ENCODE results near the gene NKX1-1.

The NKX1-1 gene

DNA sequence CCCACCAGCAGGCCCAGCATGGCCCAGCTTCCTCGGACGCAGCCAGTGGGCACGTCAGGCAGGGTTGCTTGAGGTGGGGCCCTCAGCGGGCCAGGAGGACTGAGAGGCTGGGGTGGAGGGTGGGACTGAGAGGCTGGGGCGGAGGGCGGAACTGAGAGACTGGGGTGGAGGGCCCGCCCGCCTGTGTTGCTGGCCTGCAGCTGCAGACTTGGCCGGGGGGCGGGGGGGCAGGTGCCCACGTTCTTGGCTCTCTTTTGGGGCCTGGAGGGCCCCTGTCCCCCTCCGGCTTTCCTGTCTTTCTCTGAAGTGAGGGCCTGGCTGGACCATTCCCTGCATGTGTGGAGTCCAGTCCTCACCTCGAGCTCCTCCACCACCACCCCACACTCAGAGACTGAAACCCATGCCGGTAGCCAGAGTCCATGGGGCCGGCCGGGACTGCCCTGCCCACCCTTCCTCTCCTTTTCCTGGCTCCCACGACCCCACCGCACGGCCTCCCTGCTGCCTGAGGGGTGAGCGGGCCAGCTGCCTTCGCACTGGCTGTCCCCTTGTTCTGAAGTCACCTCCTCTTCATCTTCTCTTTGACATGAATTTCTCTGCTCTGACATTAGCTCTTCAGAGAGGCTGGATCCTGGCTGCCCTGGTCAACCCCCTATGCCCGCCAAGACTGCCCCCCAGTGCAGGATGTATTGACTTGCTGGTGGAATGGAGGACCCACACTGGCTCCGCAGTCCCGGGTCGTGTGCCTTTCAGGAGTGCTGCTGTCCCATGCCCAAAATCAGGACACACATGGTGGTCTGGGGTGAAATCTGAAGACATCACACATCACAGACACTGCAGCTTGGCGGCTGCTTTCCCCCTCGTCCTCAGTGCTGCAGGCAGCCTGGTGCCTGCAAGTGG lies 10.1 kb upstream of the NKX1-1 start:
- DNase-seq: no peak

DNA sequence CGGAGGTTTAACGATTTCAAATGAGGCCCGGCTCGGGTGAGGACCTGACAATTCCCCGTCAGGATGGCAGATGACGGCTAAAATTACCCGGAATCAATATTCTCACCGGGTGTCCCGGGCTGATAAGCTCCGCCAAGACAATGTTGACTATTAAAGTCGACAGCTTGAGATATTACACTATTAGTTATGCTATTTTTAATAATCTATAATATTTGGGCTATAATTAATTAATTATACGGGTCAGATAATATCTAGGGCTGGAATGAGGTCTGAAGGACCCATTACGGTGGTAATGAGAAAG lies 9.4 kb upstream of the NKX1-1 start:
- DNase-seq: no peak

DNA sequence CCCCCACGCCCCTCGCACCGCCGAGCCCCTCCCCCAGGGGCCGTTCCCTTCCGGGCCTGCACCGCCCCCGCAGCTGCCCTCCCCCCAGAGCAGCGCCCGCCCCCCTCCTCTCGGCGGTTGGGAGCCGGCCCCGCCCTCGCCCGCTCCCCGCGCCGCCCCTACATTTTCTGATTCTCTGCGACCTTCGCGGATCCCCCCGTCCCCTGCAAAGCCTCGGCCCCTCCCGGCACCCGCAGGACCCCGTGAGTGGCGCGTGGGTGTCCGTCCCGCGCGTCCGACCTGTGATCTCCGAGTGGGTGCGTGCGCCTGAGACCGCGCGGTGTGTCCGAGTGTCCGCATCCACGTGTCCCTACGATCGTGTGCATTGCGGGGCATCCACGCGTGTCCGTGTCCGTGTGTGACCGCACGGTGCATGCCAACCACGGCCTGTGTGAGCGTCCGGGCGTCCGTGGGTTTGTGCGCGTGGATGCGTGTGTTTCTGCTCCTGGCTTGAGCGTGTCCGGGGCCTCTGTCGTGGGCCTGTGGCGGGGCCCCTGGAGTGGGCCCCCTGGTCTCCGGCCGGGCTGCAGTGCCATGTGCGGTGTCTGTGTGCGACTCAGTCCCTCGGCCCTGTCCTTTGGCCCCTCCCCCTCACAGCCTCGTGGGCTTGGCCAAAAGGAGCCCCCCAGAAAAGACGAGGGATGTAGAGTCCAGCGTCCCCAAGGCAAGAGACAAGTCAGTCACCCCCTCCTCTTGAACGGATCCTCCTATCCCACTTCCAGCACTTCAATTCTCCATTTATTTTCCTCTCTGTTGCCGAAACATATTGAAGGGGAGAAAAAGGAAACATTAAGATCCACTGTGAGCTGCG lies 8.8 kb upstream of the NKX1-1 start:
- DNase-seq: no peak

DNA sequence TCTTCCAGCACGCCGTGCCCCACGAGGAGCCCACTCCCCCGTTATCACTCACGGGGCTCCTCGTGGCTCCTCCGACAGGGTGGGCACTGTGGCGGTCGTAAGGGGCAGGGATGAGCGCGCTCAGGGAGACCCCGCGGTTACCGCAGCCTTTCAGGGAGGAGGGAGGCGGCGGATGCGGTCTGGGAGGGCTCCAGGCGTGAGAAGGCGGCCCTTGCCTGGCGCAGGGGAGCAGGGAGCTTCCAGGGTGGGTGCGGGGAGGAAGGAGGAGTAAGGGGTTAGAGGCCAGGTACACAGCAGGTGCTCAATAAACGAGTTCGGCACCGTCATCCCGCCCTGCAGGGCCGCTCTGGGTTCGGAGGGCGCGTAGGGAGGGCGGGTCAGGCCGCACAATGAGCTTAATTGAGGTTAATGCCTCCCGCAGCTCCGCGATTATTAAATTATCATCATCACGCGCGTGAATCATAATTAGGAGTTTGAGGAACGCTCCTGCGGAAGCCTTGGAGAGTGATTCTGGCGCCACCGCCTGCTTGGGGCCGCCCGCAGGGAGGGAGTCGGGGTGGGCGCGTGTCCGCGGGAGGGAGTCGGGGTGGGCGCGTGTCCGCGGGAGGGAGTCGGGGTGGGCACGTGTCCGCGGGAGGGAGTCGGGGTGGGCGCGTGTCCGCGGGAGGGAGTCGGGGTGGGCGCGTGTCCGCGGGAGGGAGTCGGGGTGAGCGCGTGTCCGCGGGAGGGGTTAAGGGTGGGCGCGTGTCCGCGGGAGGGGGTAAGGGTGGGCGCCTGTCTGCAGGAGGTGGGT lies 7.6 kb upstream of the NKX1-1 start:
- no peak for DNase-seq

DNA sequence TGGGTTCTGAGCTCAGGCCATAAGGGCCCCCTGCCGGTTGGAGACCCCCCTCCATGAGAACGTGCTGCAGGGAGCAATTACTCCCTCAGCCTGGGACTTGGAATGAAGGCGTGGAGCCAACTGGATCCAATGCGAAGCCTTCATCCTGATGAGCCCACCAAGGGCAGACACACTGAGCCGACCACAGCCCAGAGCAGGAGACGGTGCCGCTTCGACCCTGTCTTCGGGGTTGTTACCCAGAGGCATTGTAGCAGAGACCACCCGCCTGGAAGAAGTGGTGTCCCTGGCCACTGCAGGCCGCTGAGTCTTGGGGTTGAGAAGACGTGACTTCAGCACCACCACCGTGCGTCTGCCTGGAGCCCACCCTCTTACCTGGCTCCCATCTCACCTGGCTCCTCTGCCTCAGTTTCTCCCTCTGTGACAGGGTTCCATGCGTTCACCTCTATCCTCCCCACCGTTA lies 7.0 kb upstream of the NKX1-1 start:
- DNase-seq: no peak

DNA sequence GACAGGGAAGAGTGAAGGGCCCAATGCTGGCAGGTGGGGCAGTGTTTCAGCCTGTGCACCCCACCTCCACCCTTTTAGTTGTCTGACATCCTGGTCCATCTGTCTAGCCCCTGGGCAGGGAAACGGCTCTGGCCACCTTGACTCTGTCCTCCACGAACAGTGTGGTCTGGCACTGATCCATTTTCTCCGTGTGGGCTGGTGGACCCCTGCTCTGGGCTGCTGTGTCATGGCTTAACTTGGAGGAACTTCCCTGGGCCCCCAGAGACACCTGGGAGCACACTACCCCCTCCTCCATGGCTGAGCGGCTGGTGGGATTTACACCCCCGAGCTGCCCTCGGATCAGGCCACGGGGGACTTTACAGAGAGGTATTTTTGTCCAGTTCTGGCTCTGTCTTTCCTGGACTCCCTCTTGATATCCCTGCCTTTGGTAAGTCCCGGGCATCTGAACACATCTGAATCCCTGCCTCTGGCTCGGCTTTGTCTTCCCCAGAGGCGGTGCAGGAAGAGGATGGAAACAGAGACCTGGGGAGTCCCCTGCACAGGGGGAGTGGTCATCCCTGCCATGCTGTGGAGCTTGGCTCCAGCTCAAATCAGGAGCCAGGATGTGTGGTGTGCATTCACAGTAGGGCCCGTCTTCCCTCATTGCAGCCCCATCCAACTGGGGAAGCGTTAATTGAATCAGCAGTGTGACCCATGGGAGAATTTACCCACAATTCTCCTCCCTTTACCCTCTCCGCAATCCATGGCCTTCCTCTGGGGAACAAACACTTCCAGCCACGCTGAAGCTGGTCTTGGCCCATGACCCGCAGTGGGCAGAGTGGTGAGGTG lies 6.3 kb upstream of the NKX1-1 start:
- DNase-seq: no peak

DNA sequence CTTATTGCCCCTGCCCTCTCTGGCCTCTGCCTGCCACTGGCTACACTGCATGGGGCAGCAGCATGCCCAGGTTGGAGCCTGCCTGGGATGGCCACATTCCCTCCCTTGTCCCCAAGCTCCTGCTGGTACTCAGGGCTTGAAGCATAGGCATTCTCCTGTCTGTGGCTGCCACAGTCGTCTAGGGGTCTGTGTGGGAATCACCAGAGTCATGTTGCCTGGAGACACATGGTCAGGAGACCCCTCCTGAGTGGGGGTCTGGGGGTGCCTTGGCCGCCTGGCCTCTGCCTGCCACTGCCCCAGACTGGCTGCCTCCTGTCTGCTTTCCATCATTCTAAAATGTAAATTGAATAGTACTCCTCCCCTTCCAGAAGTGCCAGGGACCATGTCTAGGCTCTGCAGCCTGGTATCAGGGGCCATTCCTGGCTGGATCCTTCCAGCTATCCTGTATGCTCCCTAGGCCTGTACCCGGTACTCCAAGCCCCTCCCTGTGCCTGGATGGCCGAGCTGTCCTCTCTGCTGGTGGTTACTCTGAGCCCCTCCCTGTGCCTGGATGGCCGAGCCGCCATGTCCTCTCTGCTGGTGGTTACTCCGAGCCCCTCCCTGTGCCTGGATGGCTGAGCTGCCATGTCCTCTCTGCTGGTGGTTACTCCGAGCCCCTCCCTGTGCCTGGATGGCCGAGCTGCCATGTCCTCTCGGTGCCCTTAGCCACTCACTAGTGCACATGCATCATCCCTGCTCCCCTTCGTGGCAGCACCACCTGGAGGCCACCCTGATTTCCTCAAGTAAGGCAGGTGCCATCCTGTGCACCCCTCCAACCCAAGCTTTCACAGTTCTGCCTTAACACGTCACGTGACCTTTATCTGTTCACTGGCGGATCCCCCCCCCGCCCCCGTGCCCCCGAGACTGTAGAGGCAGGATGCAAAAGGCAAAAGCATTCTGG lies 5.5 kb upstream of the NKX1-1 start:
- no peak for DNase-seq

DNA sequence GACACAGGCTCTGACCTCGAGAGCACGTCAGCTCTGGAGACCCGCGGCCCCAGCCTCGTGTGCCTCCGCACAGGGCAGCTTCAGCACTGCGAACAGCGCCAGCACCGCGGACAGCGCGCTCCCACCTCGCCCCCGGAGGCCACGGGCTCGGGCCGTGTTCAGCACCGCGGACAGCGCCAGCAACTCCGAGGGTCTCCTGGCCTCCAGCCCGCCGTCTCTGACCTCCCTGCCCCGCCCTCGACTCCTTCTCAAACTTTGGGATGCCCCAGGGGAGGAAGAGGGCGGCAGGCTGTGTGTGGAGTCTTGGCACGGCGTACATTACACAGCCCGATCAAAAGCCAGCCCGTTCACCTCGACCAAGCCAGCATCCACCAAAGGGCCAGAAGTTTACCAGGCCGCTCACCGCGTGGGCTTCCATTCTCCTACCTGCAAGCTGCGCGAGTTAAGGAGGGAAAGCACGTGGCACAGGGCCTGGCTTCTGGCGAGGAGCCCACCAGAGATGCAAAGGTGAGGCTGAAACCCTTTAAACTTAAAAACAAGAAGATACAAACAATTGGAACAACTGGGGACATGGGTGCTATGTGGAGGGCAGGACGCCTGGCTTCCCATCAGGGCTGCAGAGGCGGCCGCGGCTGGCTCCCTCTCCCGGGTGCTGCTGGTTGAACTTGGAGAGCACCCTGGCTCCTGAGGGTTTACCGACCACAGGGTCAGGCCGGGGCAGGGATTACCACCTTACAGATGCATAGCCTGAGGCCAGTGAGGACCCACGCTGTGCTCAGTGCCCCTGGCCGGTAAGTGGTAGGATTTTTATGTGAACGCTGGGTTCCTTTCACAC lies 4.5 kb upstream of the NKX1-1 start:
- no peak for DNase-seq

DNA sequence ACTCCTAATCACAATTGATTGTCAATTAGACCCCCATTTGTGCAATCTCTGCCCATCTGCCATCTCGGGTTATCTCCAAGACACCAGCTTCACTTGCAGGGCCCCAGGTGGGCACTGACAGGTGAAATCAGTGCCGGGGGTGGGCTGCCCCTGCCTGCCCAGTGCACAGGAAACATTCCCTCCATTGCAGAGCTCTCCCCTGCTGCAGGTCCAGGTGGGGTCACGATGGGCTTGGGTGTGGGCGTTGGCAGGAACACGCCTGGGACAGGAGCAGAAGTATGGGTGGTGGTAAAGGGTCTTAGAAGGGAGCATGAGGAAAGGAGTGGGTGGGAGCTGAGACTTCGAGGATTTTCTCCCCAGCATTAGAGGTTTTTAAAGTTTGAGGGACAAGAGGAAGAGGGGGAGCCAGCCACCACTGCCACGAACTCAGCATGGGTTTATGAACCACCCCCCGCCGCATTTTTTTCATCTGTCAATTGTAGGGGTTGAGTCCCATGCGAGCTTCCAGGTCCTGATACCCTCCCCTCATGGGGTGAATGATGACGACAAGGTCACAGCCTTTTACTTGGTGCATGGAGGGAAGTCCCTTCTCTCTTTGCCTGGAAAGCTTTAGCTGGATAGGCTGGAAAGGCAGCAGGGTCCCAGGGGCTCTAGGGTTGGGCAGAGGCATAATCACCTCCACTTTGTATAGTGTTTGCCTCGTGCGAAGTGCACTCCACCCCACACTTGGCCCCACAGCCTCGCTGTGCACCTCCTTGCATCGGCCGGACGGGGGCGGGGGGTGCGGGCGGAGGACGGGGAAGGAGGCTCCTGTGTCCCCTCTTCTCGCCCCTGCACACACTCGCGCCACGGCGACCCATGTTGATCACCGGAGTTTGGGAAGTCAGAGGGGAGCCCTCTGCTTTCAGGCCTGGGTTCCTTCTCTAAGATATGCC lies 3.5 kb upstream of the NKX1-1 start:
- DNase-seq: no peak

DNA sequence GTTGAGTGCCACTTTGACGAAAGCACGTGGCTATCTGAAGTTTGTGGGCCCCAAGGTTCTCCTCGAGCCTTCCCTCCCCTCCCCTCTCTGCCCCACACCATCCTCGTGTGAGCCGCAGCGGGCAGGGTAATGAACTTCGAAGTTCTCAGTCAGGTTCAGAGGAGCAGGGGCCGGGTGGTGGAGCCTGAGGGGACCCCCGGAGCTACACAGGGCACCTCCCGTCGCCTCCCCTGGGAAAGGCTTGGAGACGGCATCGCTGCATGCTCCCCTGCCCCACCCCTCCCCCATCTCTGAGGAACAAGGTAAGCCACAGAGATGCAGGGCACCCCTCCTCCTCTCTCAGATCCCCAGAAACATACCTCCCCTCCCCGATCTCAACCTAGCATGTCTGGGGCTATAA lies 2.8 kb upstream of the NKX1-1 start:
- DNase-seq: no peak

DNA sequence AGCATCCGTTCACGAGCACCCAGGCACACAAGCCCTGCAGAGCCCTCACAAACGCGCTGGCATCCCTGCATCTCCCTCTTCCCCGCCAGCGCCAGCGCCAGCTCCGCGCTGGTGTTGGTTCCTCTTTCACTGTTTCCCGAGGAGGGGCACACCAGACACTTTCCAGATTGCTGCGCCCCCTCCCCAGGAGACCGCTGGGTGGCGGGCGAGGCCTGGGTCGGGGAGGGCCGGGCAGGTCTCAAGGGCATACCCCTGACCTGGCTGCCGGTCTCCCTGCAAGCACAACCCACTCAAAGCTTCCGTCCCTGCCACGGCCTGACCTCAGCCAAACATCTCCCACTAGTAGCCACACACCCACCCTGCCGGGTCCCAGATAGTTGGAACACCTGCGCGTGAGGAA lies 2.2 kb upstream of the NKX1-1 start:
- no peak for DNase-seq

DNA sequence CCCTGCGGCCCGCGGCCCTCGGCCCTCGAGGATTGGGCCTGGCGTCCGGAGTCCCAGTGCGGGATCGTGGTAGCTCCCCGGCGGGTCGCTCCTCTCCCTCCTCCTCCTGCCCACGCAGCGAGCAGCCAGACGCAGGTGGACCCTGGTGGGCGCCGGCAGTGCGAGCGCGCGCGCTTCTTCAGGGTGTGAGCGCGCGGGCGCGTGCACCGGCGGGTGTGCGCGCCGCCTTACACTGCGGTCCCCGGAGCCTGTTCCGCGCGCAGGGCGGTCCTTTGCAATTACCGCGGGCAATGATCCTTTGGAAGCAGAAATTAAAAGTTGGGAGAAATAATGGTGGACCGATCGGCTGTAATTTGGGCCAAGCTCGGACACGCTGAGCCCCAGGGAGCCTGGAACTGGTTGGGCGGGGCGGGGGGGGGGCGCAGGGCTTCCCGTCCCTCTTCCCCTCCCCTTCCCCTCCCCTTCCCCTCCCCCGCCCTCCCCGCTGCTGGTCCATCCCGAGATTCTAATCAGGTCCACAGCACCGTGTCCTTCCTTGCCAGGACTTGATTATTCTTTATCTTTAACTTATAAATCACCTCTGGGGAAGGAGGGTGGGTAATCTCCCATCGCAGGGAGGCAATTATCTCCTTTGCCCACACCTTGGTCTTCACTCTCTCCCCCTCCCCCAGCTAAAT lies 1.6 kb upstream of the NKX1-1 start:
- no peak for DNase-seq

DNA sequence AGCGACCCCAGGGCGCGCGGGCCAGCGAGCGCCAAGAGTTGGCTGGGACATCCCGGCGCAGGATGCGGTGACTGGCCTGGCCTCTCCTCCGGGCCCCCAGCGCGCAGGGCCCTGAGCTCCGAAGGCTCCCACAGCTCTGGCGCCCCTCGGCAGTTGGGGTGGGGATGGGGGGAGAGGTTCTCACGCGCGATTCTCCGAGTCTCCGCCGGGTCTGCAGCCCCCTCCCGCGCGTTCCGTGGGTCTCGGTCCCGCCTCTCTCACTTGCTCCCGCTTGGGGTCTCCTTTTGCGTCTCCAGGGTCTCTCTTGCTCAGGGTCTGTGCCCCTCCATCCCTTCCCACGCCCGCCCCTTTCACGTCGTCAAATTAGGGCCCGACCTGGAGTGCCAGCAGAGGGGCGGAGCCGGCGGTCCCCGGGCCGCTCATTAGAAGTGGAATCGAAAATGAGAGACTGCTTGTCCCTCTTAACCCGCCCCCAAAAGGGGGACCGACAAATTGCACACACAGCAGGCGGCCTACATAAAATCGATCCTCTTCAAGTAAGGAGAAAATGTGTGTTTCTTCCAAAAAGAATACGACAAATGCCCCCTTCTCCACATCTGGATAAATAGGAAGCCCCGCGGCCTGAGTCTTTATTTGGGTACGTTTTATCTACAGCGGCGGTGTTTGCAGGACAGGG lies 877 bp upstream of the NKX1-1 start:
- DNase-seq: no peak

DNA sequence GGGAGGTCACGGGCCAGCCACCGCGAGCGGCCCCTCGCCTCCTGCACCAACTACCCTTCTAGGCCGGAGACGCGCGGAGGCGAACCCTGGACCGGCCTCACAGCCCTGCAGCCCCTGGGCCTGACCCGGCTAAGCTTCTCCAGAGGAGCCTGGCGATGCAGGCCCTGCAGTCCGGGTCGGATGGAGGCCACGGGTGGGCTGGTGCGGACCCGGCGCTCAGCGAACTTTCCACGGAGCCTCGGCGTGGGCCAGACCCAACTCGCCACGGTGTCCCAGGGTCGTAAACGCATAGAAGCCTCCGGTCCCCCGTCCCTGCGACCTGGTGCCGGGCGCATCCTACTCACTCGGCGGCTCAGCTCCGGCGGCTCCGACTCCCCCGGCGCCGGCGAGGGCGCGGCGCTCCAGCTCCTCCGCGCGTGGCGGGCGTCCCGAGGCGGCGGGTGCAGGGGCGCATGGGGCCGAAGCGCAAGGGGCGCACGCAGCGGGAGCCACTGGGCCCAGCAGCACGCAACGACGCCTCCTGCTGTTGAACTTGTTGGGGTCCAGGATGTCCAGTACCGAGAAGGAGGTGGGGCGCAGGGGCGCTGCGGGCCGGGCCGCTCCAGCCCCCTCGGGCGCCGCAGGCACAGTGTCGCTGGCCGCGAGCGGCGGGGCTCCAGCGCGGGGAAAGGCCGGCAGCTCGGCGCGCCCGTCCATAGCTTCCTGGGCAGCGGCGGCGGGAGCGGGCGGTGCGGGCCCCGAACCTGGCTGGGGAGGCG lies 427 bp downstream of the NKX1-1 start:
- no peak for DNase-seq

DNA sequence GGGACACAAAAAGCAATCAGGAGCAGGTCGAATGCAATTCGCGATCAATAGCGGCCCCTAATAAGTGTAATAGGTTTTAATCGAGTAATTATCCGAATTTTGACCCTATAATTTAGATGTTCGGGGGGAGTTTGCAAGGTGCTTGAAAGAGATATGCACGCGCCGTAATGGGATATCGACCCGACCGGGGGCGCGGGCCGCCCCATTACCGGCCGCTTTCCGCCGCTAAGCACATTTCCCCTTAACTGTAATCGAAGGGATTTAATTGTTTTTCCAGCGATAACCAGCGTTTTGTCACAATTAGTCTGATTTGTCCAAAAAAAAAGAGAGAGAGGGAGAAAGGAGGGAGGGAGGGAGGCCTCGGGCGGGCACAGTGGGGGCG lies 997 bp downstream of the NKX1-1 start:
- no peak for DNase-seq

DNA sequence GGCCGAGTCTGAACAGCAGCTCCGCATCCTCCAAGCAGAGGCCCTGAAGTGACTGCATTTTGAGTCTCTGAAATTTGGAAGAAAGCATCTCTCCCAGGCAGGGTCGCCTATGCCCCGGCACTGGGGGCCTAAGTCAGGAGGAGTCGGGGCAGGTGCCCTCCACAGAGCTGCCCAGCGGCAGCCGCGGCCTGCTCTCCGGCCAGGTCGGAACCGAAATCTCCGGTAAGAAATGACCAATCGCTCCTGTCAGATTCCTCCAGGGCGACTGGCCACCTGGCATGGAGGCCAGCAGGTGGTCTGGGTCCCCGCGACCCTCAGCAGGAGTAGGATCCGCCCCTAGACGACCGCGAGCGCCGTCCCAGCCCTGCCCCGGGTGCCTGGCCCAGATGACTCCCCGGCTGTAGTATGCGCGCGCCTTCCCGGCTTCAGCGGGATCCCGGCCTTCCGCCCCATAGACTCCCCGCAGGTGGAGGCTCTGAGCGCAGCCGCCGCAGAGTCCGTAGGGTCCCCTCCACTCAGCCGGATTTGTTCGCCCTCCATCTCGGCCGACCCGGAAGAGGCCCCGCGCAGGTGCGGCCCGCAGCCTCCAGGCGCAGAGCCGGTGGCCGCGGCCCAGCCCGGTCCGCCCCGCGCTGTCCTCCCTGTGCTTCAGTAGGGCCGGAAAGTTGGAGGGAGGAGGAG lies 1.5 kb downstream of the NKX1-1 start:
- DNase-seq: no peak
